ENCODE data around the gene PTX4. TPM values are rescaled to one million over a fixed set of nuclear protein-coding genes. Genes with fewer than 3 reads are reported as not detected.

The PTX4 gene
- total RNA-seq, 1 donor from 2014 or later = 2.2 TPM

DNA sequence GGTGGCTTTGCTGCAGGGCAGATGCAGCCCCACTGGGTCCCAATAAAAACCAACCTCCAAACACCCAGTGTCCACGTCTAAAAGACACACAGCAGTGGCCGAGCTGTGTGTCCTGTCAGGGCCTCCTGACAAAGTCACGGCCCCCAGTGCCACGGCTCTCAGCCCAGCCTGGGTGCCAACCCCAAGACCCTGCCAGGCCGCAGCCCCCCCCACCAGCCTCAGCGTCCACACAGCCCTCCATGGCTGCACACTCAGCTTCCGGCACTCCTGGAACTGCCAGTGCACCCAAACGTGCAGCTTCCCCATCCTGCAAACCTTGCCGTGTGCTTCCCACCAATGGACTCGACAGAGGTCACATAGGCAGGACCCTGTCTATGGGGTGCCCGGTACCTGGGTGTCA is 40.8 kb downstream of the PTX4 start:
- H3K27ac Mint-ChIP-seq (ENCODE audit: unreplicated experiment) = no peak overlapping the region
- H3K36me3 Mint-ChIP-seq (ENCODE audit: unreplicated experiment) = no peaks in the 10 kb centered on the region
- no peaks in the 10 kb centered on the region for H3K4me1 Mint-ChIP-seq (ENCODE audit: low read depth, unreplicated experiment)
- TF ChIP-seq, protein P1, sequence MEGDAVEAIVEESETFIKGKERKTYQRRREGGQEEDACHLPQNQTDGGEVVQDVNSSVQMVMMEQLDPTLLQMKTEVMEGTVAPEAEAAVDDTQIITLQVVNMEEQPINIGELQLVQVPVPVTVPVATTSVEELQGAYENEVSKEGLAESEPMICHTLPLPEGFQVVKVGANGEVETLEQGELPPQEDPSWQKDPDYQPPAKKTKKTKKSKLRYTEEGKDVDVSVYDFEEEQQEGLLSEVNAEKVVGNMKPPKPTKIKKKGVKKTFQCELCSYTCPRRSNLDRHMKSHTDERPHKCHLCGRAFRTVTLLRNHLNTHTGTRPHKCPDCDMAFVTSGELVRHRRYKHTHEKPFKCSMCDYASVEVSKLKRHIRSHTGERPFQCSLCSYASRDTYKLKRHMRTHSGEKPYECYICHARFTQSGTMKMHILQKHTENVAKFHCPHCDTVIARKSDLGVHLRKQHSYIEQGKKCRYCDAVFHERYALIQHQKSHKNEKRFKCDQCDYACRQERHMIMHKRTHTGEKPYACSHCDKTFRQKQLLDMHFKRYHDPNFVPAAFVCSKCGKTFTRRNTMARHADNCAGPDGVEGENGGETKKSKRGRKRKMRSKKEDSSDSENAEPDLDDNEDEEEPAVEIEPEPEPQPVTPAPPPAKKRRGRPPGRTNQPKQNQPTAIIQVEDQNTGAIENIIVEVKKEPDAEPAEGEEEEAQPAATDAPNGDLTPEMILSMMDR (IDR thresholded peaks at IDR 0.05; ENCODE audit: partially characterized antibody, unreplicated experiment) = no peak
- H3K27me3 Mint-ChIP-seq (ENCODE audit: unreplicated experiment) = peaks cover 2% of the 10 kb centered on the region
- no peak for DNase-seq
- H3K4me3 Mint-ChIP-seq (ENCODE audit: unreplicated experiment) = no peak overlapping the region
- H3K9me3 Mint-ChIP-seq (ENCODE audit: unreplicated experiment) = peaks cover 2% of the 10 kb centered on the region

DNA sequence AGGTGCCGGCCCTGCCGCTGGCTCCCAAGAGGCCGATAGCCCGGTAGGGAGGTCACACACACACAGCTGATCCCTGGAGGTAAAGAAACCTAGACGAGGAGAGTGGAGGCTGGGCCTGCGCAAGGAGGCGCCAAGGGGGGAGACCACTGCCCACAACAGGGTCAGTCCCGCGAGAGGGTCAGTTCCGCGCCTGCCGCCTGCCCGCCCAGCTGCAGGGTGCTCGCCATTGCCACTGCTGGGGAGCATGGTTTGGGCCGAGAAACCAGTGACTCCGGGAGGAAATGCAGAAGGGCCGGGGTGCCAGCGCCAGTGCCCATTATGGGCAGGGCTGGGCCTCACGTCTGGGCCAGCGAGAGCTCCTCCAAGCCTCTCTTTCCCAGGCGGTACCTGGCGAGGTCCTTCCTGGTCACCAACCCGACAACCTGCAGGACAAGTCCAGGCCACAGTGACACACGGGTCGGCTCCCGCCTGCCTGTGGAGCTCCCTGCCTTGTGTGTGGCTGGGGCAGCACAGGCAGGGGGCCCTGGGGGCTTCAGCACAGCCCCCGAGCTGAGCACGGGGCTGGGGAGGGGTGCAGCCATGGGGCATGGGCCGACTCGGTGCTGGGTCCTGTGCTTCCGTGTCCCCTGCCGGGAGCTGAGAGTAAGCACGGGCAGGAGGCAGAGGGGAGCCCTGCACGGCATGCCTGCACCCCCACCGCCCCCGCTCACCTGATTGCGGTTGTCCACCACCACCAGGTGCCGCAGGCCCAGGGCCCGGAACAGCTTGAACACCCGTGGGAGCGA is 42.3 kb downstream of the PTX4 start:
- Mint-ChIP-seq H3K27me3 (ENCODE audit: unreplicated experiment) (no peaks in the 10 kb centered on the region), H3K36me3 (ENCODE audit: unreplicated experiment) (no peaks in the 10 kb centered on the region), H3K9me3 (ENCODE audit: unreplicated experiment) (peaks cover 2% of the 10 kb centered on the region), H3K4me1 (ENCODE audit: low read depth, unreplicated experiment) (no peaks in the 10 kb centered on the region), H3K4me3 (ENCODE audit: unreplicated experiment) (no peak overlapping the region), H3K27ac (ENCODE audit: unreplicated experiment) (no peak overlapping the region)
- TF ChIP-seq, protein P1 (IDR thresholded peaks at IDR 0.05; ENCODE audit: partially characterized antibody, unreplicated experiment) = no peak
- no peak for DNase-seq

GRCh38 chr16:1445518-1446203 is 43.1 kb downstream of the PTX4 start:
- H3K4me1 Mint-ChIP-seq (ENCODE audit: low read depth, unreplicated experiment) = no peaks in the 10 kb centered on the region
- no peak overlapping the region for H3K4me3 Mint-ChIP-seq (ENCODE audit: unreplicated experiment)
- DNase-seq = no peak
- H3K27me3 Mint-ChIP-seq (ENCODE audit: unreplicated experiment) = no peaks in the 10 kb centered on the region
- H3K36me3 Mint-ChIP-seq (ENCODE audit: unreplicated experiment) = no peaks in the 10 kb centered on the region
- TF ChIP-seq, protein P1 (IDR thresholded peaks at IDR 0.05; ENCODE audit: partially characterized antibody, unreplicated experiment) = no peak
- H3K27ac Mint-ChIP-seq (ENCODE audit: unreplicated experiment) = no peak overlapping the region
- peaks cover 2% of the 10 kb centered on the region for H3K9me3 Mint-ChIP-seq (ENCODE audit: unreplicated experiment)

DNA sequence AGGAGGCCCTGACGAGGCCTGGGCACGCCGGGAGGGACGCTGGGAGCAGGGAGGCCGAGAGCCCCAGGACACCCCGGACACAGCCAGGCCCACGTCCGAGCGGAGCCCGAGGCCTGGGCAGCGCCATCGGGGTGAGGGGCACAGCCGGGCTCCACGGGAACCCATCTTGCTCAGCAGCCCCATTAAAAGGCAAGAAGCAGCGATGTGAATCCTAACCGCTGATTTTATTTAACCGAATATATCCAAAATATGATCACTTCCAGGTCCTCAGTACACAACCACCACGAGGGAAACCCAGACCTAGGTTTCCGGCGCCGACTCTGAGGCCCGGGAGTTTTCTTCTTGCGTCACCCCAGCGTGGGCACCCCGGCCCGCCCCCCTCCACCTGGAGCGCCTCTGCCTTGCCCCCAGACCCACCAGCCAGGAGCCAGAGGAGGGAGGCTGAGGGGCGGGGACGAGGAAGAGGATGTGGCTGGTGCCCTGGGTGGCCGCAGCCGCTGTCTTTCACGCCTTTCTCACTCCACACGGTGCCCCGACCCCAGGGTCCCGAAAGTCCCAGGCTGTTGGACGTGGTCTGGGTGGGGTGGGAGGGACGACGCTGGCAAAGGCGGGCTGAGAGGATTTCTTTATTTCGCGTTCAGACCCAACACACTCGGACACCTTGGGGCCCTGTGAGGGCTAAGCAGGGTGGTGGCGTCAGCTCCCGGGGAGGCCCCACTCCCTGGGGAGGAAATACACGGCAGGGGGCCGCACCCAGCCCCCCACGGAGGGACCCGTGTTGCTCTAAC is 43.8 kb downstream of the PTX4 start:
- Mint-ChIP-seq H3K36me3 (ENCODE audit: unreplicated experiment) (no peaks in the 10 kb centered on the region), H3K27me3 (ENCODE audit: unreplicated experiment) (no peaks in the 10 kb centered on the region), H3K4me3 (ENCODE audit: unreplicated experiment) (no peak overlapping the region), H3K9me3 (ENCODE audit: unreplicated experiment) (peaks cover 2% of the 10 kb centered on the region), H3K27ac (ENCODE audit: unreplicated experiment) (no peak overlapping the region), H3K4me1 (ENCODE audit: low read depth, unreplicated experiment) (no peaks in the 10 kb centered on the region)
- no peak for DNase-seq
- TF ChIP-seq, protein P1 (IDR thresholded peaks at IDR 0.05; ENCODE audit: partially characterized antibody, unreplicated experiment) = no peak
